GM10248 (cell line): ENCODE results near the gene FXYD1.

Experiments used
- CTCF ChIA-PET: fragments of 300-600 bp; sonication (Branson Sonifier 250); formaldehyde crosslinking; extraction: SDS; loops from one replicate; lab custom pipeline; 2021; ENCODE audit warnings: antibody characterized with exemption; lab: Yijun Ruan, JAX
- POLR2A ChIA-PET: fragments of 350-650 bp; sonication (Branson Sonifier 250); formaldehyde crosslinking; extraction: SDS; loops from one replicate; lab custom pipeline; 2020; ENCODE audit warnings: antibody characterized with exemption; lab: Yijun Ruan, JAX
- DNase-seq: peaks from one replicate; pipeline ENCODE4 v3.0.0; 2012; ENCODE audit errors: extremely low spot score
- CTCF ChIP-seq: IDR thresholded peaks from 2 replicates; pipeline ENCODE4 v1.5.1; 2012; ENCODE audit warnings: mild to moderate bottlenecking, low read depth; ENCODE audit errors: extremely low read depth, missing control alignments, control extremely low read depth

FXYD1 gene

DNA sequence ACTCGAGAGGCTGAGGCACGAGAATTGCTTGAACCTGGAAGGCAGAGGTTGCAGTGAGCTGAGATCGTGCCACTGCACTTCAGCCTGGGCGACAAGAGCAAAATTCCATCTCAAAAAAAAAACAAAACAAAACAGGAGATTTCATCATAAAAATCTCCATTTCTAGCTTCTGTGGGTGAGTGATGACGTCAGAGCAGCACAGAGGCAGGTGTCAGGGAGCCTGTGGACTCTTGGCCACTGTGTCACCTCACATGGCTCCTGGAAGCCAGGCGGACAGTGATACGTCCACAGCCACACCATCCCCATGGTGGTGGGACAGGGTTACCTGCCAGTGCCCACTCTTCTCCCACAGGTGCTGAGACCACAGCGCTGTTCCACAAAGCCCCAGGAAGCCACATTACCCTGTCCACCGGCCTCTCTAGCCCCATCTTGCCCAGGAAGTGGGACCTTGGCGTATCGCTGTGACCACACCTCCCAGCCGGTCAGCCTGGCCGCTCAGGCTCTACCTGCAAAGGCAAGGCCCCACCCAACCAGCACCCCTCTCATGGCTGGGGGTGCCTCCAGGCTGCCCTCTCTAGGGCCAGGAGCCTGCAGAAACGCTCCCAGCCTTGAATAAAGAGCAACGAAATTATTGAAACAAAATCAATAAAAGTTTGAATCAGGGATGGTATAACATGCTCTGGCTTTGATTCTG, 25.5 kb upstream of the FXYD1 start:
- ChIA-PET CTCF (interaction anchor here (1.5 to 1.6 kb wide), 2 partner anchors 23 to 46 kb away, joined by 4 to 5 read pairs; no protein-coding TSS in a partner anchor), POLR2A (no interaction called here)
- DNase-seq, result no peak
- TF ChIP-seq CTCF, result no peak

DNA sequence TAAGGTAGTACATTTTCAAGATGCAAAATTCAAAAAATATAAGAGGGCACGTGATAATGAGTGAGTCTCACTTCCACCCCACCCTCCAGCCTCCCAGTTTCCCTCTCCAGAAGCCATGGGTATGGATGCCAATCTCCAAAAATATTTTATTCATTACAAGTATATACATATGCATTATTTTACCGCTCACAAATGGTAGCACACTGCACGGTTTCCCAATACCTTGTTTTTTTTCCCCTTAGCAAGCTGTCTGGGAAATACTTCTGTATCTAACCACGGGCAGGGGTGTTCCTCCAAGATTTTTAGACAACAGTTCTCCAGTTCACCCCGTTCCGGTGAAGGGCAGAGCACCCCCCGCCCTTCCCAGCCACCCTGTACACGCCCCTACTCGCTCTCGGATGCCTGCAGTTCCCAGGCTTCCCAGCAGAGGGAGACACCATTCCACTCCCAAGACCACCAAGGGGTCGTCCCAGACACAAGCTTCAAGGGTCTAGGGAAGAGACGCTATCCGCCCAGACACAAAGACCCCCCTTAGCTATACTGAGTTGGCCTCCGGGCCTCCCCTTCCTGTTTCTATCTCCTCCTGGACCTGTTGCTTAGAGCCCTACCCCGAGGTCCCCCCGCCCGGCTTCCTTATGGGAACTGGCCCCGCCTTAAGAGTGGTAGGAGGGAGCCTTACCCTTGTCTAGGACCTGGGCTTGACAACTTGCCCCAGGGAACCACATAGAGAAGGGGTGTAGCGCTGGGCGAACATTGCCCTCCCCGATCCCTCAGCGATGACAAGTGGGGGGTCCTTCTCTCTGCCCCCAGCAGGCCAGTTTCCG, 24.1 kb upstream of the FXYD1 start:
- POLR2A ChIA-PET, result no interaction called here
- peak; percentile 87 for TF ChIP-seq CTCF
- DNase-seq, result peak; percentile 87
- CTCF ChIA-PET, result interaction anchor here (0.7 to 5.0 kb wide), 13 partner anchors 9 to 66 kb away, joined by 3 to 25 read pairs (median 3); partner anchors contain the start of gene LGI4

DNA sequence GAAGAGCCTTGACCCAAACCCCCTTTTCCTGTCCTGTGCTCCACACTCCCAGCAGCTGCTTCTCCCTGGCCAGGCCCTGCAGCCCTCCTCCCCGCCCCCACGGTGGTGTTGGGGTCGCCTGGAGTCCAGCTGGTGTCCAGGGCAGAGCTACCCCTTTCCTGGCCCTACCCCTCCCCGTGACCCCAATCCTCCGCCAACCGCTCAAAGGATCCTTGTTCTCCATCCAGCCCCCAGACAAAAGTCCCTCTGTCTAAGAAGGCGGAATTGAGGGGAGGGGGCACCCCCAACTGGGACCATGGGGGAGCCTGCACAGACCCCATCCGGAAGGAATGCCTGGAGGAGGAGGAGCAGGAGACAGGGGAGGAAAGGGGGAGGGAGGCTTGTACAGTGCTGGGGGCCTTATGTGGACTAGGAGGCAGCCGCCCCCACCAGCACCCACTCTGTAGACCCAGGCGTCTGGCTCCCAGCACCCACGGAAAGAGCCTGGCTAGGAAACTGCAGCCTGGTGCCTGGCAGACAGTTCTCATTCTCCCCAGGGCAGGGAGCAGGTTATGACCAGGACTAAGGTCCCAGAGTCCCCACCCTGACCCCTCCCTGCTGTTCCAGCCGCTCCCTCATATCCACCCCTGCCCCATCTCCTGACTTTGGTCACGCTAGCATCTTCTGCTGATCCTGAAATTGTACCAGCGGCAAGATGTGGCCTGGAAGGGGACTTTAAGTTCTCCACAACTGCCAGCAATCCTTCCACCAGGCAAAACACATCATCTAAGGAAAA, 23.3 kb upstream of the FXYD1 start, which contains the start of gene FXYD3:
Gene FXYD3, plus strand, starts transcription at position 647 of the 775 bp plus-strand sequence. CDS start 3,554 bp downstream, outside the sequence.
- no peak for DNase-seq
- TF ChIP-seq CTCF, result no peak
- CTCF ChIA-PET, result interaction anchor here (0.6 to 5.0 kb wide), 16 partner anchors 8 to 353 kb away, joined by 3 to 25 read pairs (median 4); partner anchors contain the start of gene LGI4
- POLR2A ChIA-PET, result no interaction called here

- TF ChIP-seq CTCF, result no peak
- DNase-seq, result no peak
- POLR2A ChIA-PET, result no interaction called here
- CTCF ChIA-PET, result interaction anchor here (1.0 to 5.0 kb wide), 9 partner anchors 9 to 145 kb away, joined by 3 to 25 read pairs (median 4); partner anchors contain the start of gene LGI4
Measured at GRCh38 chr19:35116072-35116801, 22.4 kb upstream of the FXYD1 start.

GRCh38 chr19:35117116-35117515, 21.5 kb upstream of the FXYD1 start:
- ChIA-PET CTCF (interaction anchor here (0.7 to 5.0 kb wide), 9 partner anchors 10 to 145 kb away, joined by 3 to 25 read pairs (median 4); partner anchors contain the start of gene LGI4), POLR2A (no interaction called here)
- DNase-seq, result no peak
- TF ChIP-seq CTCF, result no peak
